HepG2 (cell line): ENCODE results near the gene FAT1. TPM values are rescaled to one million over a fixed set of nuclear protein-coding genes. Genes with fewer than 3 reads are reported as not detected.

ENCODE experiments used
- ATAC-seq: fragments of 200-7000 bp; cut with Tn5 transposase; 3 replicates; pipeline ENCODE4 v1.9.1; 2020; ENCODE audit warnings: mild to moderate bottlenecking, moderate library complexity
- BruUV-seq: library from RNA; stranded (reverse); fragments of 400-500 nt; replicated peaks from 2 replicates; lab custom pipeline; 2021; lab: Mats Ljungman, UMichigan
- CTCF ChIA-PET: fragments of 300-600 bp; formaldehyde crosslinking; extraction: SDS; loops from one replicate; lab custom pipeline; 2021; ENCODE audit warnings: low total read pairs, inconsistent platforms, low intra/inter-chr PET ratio; lab: Yijun Ruan, JAX
- POLR2A ChIA-PET: fragments of 350-600 bp; sonication (Branson Sonifier 250); formaldehyde crosslinking; loops from one replicate; lab custom pipeline; 2020; ENCODE audit warnings: antibody characterized with exemption, inconsistent platforms; lab: Yijun Ruan, JAX
- DNase-seq: peaks from one replicate; pipeline ENCODE4 v3.0.0-alpha.2; 2015; ENCODE audit warnings: low spot score
- FAIRE-seq: peaks from 3 replicates; lab custom pipeline; 2011; peaks lifted over from hg19 to GRCh38; lab: Jason Lieb, UNC
- H2AFZ ChIP-seq: one replicate; pipeline ENCODE4 v1.6.1; 2011; ENCODE audit warnings: low read length, inconsistent platforms
- H3K27ac ChIP-seq: fragments of 300-600 bp; 3 replicates; pipeline ENCODE4 v1.8.0; 2011; ENCODE audit warnings: mixed run types, mild to moderate bottlenecking, mixed read lengths, low read length, inconsistent platforms; ENCODE audit not compliant: insufficient read depth; ENCODE audit errors: extremely low read length
- H3K27me3 ChIP-seq, 2 experiments: fragments of 200-600 bp in 1 of 2; 2 replicates in 1 of 2; 3 replicates in 1 of 2; pipeline versions ENCODE4 v1.6.0 to v1.8.0; 2011; ENCODE audit warnings: low read length in 2 of 2, mild to moderate bottlenecking in 2 of 2, moderate library complexity in 2 of 2, inconsistent platforms in 1 of 2; ENCODE audit not compliant: insufficient read depth in 2 of 2, control insufficient read depth in 1 of 2
- H3K36me3 ChIP-seq, 2 experiments: fragments of 200-600 bp in 1 of 2; replicated peaks in 1 of 2; 2 replicates in 1 of 2; 3 replicates in 1 of 2; pipeline versions ENCODE4 v1.5.1 to v1.8.0; 2011; ENCODE audit warnings: low read length in 2 of 2, inconsistent platforms in 1 of 2; ENCODE audit not compliant: insufficient read depth in 2 of 2, control insufficient read depth in 1 of 2
- H3K4me1 ChIP-seq: 2 replicates; pipeline ENCODE4 v1.5.1; 2012; ENCODE audit warnings: low read length, inconsistent platforms; ENCODE audit not compliant: insufficient read depth
- H3K4me2 ChIP-seq: 2 replicates; pipeline ENCODE4 v1.6.0; 2011; ENCODE audit warnings: low read depth, low read length, inconsistent platforms
- H3K4me3 ChIP-seq, 3 experiments: fragments of 200-600 bp in 1 of 3; sonication (generic), shearing (Covaris generic) in 1 of 3; replicated peaks in 1 of 3; 2 replicates each; pipeline ENCODE4 v1.5.1; 2011 to 2016; ENCODE audit warnings: low read length in 3 of 3, inconsistent platforms in 2 of 3, low read depth in 2 of 3, mild to moderate bottlenecking in 2 of 3, control low read depth in 1 of 3, mixed read lengths in 1 of 3; ENCODE audit not compliant: insufficient read depth in 1 of 3
- H3K79me2 ChIP-seq: one replicate; pipeline ENCODE4 v1.6.1; 2011; ENCODE audit warnings: low read length, inconsistent platforms; ENCODE audit not compliant: insufficient read depth
- H3K9ac ChIP-seq: 2 replicates; pipeline ENCODE4 v1.6.0; 2011; ENCODE audit warnings: mild to moderate bottlenecking, low read depth, low read length, inconsistent platforms; ENCODE audit not compliant: insufficient read depth
- H3K9me3 ChIP-seq: 2 replicates; pipeline ENCODE4 v1.5.1; 2012; ENCODE audit warnings: mild to moderate bottlenecking, low read length
- H4K20me1 ChIP-seq: 2 replicates; pipeline ENCODE4 v1.6.0; 2011; ENCODE audit warnings: inconsistent platforms, mild to moderate bottlenecking, low read length, moderate library complexity; ENCODE audit not compliant: insufficient read depth
- BORCS8-MEF2B ChIP-seq: sonication (generic); formaldehyde crosslinking; IDR thresholded peaks from 2 replicates; pipeline ENCODE4 v1.8.0; 2022; ENCODE audit warnings: mild to moderate bottlenecking, missing genetic modification reagents
- FOXJ3 ChIP-seq: sonication (generic); formaldehyde crosslinking; IDR thresholded peaks from 2 replicates; pipeline ENCODE4 v1.4.0; 2020; ENCODE audit warnings: missing genetic modification reagents, mild to moderate bottlenecking, borderline replicate concordance
- HOXA9 ChIP-seq: sonication (generic); formaldehyde crosslinking; IDR thresholded peaks from 2 replicates; pipeline ENCODE4 v1.8.1; 2022; ENCODE audit warnings: missing genetic modification reagents, mild to moderate bottlenecking, moderate library complexity, borderline replicate concordance
- IKZF1 ChIP-seq: fragments of 450-650 bp; IDR thresholded peaks from 2 replicates; pipeline ENCODE4 v1.7.1; 2016
- JARID2 ChIP-seq: sonication (generic); formaldehyde crosslinking; IDR thresholded peaks from 2 replicates; pipeline ENCODE4 v1.8.1; 2023; ENCODE audit warnings: missing genetic modification reagents, inconsistent platforms; ENCODE audit not compliant: insufficient replicate concordance
- MAFK ChIP-seq, 2 experiments: IDR thresholded peaks in 1 of 2; conservative IDR thresholded peaks in 1 of 2; 2 replicates each; pipeline ENCODE4 v1.6.1; 2011; ENCODE audit warnings: improper control_type of control experiment in 2 of 2, low read length in 2 of 2
- NBN ChIP-seq: fragments of 450-650 bp; conservative IDR thresholded peaks from 2 replicates; pipeline ENCODE4 v1.6.1; 2017
- NR2F6 ChIP-seq, 2 experiments: IDR thresholded peaks; 2 replicates each; pipeline ENCODE4 v1.6.1; 2016; ENCODE audit warnings: antibody characterized with exemption in 1 of 2, mild to moderate bottlenecking in 1 of 2
- RCOR2 ChIP-seq: IDR thresholded peaks from 2 replicates; pipeline ENCODE4 v1.6.1; 2016; ENCODE audit warnings: missing biosample characterization, missing genetic modification reagents
- REL ChIP-seq: sonication (generic); formaldehyde crosslinking; conservative IDR thresholded peaks from 2 replicates; pipeline ENCODE4 v1.8.0; 2022; ENCODE audit warnings: mild to moderate bottlenecking, missing genetic modification reagents, moderate library complexity
- SMC3 ChIP-seq: IDR thresholded peaks from 2 replicates; pipeline ENCODE4 v1.6.1; 2011; ENCODE audit warnings: low read length, improper control_type of control experiment
- SP1 ChIP-seq, 2 experiments: fragments of 450-650 bp in 1 of 2; sonication (generic) in 1 of 2; formaldehyde crosslinking in 1 of 2; IDR thresholded peaks; 2 replicates each; pipeline versions ENCODE4 v1.4.0 to v1.6.1; 2016 to 2020; ENCODE audit warnings: missing genetic modification reagents in 1 of 2
- ZFY ChIP-seq: sonication (generic); formaldehyde crosslinking; IDR thresholded peaks from 2 replicates; pipeline ENCODE4 v1.4.0; 2020; ENCODE audit warnings: missing genetic modification reagents
- ZFYVE20 ChIP-seq: sonication (generic); formaldehyde crosslinking; IDR thresholded peaks from 2 replicates; pipeline ENCODE4 v1.8.0; 2023; ENCODE audit warnings: low read depth, mild to moderate bottlenecking, moderate library complexity, missing genetic modification reagents, borderline replicate concordance
- ZMYM3 ChIP-seq: sonication (generic); formaldehyde crosslinking; IDR thresholded peaks from 2 replicates; pipeline ENCODE4 v1.5.1; 2020; ENCODE audit warnings: mild to moderate bottlenecking, missing genetic modification reagents
- ZNF121 ChIP-seq: sonication (generic); formaldehyde crosslinking; IDR thresholded peaks from 2 replicates; pipeline ENCODE4 v1.5.0; 2020; ENCODE audit warnings: mild to moderate bottlenecking, missing genetic modification reagents
- ZNF501 ChIP-seq: sonication (generic); formaldehyde crosslinking; IDR thresholded peaks from 2 replicates; pipeline ENCODE4 v1.5.1; 2020; ENCODE audit warnings: mild to moderate bottlenecking, moderate library complexity, missing genetic modification reagents
- ZNF749 ChIP-seq: sonication (generic); formaldehyde crosslinking; IDR thresholded peaks from 2 replicates; pipeline ENCODE4 v1.8.0; 2022; ENCODE audit warnings: mild to moderate bottlenecking, missing genetic modification reagents, moderate library complexity, borderline replicate concordance
- ZSCAN9 ChIP-seq: IDR thresholded peaks from 2 replicates; pipeline ENCODE4 v1.6.1; 2016; ENCODE audit warnings: borderline replicate concordance
- WGBS: methylation state at CpG from one replicate; pipeline ENCODE4 v1.1.6; 2017; ENCODE audit warnings: low lambda C conversion rate; 5-methylcytosine and 5-hydroxymethylcytosine counted together
- in situ Hi-C: cut with HindIII; loops from 2 replicates; pipeline ENCODE4 v1.10.0; 2017; ENCODE audit warnings: low pct_unique_long_range_greater_than_20kb; ENCODE audit not compliant: extremely low pct_ligation_motif_present
- intact Hi-C: fragments of 100-400 bp; cut with micrococcal nuclease; formaldehyde crosslinking; loops from one replicate; pipeline ENCODE4 v1.10.0; 2022; ENCODE audit not compliant: unreplicated experiment
- polyA plus RNA-seq, 8 experiments: library from polyadenylated mRNA; depleted of rRNA in 3 of 8; stranded (reverse) in 7 of 8; unstranded in 1 of 8; fragments of >200 nt; fragmentation: Illumina TruSeq in 4 of 8; extraction: Trizol in 4 of 8; gene quantifications; 2 replicates each; pipeline versions ENCODE4 v1.2.1 to v1.2.3, GENCODE V29; 2011 to 2016; ENCODE audit warnings: low read depth in 4 of 8, missing spikeins in 1 of 8, mixed read lengths in 1 of 8; ENCODE audit not compliant: insufficient read depth in 1 of 8
- total RNA-seq, 5 experiments: library from RNA; depleted of rRNA; stranded (reverse); fragments of >200 nt; fragmentation: Illumina TruSeq; extraction: Trizol; gene quantifications; 2 replicates each; pipeline ENCODE4 v1.2.3, GENCODE V29; 2016; ENCODE audit warnings: low read depth in 1 of 5
- TF ChIP-seq, protein P1 (sequence below): IDR thresholded peaks from 2 replicates; pipeline ENCODE4 v1.6.1; 2016; ENCODE audit warnings: low read depth, borderline replicate concordance
- TF ChIP-seq, protein P2 (sequence below): sonication (generic); formaldehyde crosslinking; IDR thresholded peaks from 2 replicates; pipeline ENCODE4 v1.5.0; 2020; ENCODE audit warnings: mild to moderate bottlenecking, missing genetic modification reagents
- TF ChIP-seq, protein P3 (sequence below): sonication (generic); formaldehyde crosslinking; IDR thresholded peaks from 2 replicates; pipeline ENCODE4 v1.9.0; 2021; ENCODE audit warnings: missing genetic modification reagents, borderline replicate concordance

The FAT1 gene
- total and polyA plus RNA-seq, 2 of the 13 experiments (the other 11 are each of a cell fraction or from before 2014, with no cell fraction given) = 185 to 216 TPM

DNA sequence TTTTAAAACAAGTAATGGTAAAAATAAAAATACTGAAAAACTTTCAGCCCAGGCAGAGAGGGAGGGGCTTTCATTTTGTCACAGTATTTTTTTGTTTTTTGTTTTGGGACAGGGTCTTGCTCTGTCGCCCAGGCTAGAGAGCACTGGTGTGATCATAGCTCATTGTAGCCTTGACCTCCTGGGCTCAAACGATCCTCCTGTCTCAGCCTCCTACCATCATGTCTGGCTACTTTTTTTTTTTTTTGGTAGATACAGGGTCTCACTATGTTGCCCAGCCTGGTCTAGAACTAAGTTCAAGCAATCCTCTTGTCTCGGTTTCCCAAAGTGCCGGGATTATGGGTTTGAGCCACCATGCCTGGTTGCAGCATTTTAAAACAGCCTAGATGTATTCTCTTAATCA, 40.8 kb upstream of the FAT1 start:
- BruUV-seq = no TSS peak
- no peak overlapping the region for H2AFZ ChIP-seq
- CTCF ChIA-PET = no interaction called here
- WGBS = 84% methylated on average over 4 of the region's 4 CpGs
- in situ Hi-C loops = no loop called here
- H3K9me3 ChIP-seq = no peaks in the 10 kb centered on the region
- no peak overlapping the region for H3K4me3 ChIP-seq
- peaks cover 69% of the 10 kb centered on the region for H3K4me1 ChIP-seq
- DNase-seq (no peak), FAIRE-seq (no peak), ATAC-seq (no peak)
- H3K9ac ChIP-seq = no peak overlapping the region
- no peak overlapping the region for H3K4me2 ChIP-seq
- no peaks in the 10 kb centered on the region for H3K36me3 ChIP-seq
- POLR2A ChIA-PET = interaction anchor here (2.1 to 2.5 kb wide), 2 partner anchors 9 to 37 kb away, joined by 9 to 21 read pairs; no protein-coding TSS in a partner anchor
- H3K27me3 ChIP-seq = no peaks in the 10 kb centered on the region
- intact Hi-C loops = loop anchor here (2.0 kb wide), 1 partner anchor 38 kb away; no protein-coding TSS in a partner anchor
- H3K27ac ChIP-seq = no peak overlapping the region
- H3K79me2 ChIP-seq = no peaks in the 10 kb centered on the region
- no peaks in the 10 kb centered on the region for H4K20me1 ChIP-seq
- no peak for TF ChIP-seq NR2F6 (IDR thresholded peaks at IDR 0.05)
- no peak for TF ChIP-seq NR2F6 (CRISPR knock-in tag; IDR thresholded peaks at IDR 0.05)
- TF ChIP-seq IKZF1 = no peak
- TF ChIP-seq, protein P1, sequence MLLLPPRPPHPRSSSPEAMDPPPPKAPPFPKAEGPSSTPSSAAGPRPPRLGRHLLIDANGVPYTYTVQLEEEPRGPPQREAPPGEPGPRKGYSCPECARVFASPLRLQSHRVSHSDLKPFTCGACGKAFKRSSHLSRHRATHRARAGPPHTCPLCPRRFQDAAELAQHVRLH = no peak
- TF ChIP-seq SMC3 = no peak
- TF ChIP-seq BORCS8-MEF2B (CRISPR knock-in tag) = no peak
- TF ChIP-seq HOXA9 = no peak
- no peak for TF ChIP-seq FOXJ3 (CRISPR knock-in tag)
- peak; percentile 83 for TF ChIP-seq ZNF121 (CRISPR knock-in tag)
- no peak for TF ChIP-seq ZNF749
- TF ChIP-seq ZNF501 (CRISPR knock-in tag) = no peak
- TF ChIP-seq NBN = no peak
- peak; percentile 34; the same call in 1 of the 2 replicates for TF ChIP-seq RCOR2 (CRISPR knock-in tag)
- no peak for TF ChIP-seq ZSCAN9 (CRISPR knock-in tag)
- no peak for TF ChIP-seq SP1 (IDR thresholded peaks at IDR 0.05)
- TF ChIP-seq SP1 (CRISPR knock-in tag; IDR thresholded peaks at IDR 0.05) = no peak
- no peak for TF ChIP-seq REL (CRISPR knock-in tag)
- no peak for TF ChIP-seq MAFK (conservative IDR thresholded peaks at IDR 0.05 in 1 of 2, IDR thresholded peaks at IDR 0.05 in 1 of 2; ENCODE audit: low read length in 2 of 2)
- TF ChIP-seq ZFY = no peak
- TF ChIP-seq, protein P2, sequence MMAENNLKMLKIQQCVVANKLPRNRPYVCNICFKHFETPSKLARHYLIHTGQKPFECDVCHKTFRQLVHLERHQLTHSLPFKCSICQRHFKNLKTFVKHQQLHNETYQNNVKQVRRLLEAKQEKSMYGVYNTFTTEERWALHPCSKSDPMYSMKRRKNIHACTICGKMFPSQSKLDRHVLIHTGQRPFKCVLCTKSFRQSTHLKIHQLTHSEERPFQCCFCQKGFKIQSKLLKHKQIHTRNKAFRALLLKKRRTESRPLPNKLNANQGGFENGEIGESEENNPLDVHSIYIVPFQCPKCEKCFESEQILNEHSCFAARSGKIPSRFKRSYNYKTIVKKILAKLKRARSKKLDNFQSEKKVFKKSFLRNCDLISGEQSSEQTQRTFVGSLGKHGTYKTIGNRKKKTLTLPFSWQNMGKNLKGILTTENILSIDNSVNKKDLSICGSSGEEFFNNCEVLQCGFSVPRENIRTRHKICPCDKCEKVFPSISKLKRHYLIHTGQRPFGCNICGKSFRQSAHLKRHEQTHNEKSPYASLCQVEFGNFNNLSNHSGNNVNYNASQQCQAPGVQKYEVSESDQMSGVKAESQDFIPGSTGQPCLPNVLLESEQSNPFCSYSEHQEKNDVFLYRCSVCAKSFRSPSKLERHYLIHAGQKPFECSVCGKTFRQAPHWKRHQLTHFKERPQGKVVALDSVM = peak; percentile 92
- TF ChIP-seq, protein P3, sequence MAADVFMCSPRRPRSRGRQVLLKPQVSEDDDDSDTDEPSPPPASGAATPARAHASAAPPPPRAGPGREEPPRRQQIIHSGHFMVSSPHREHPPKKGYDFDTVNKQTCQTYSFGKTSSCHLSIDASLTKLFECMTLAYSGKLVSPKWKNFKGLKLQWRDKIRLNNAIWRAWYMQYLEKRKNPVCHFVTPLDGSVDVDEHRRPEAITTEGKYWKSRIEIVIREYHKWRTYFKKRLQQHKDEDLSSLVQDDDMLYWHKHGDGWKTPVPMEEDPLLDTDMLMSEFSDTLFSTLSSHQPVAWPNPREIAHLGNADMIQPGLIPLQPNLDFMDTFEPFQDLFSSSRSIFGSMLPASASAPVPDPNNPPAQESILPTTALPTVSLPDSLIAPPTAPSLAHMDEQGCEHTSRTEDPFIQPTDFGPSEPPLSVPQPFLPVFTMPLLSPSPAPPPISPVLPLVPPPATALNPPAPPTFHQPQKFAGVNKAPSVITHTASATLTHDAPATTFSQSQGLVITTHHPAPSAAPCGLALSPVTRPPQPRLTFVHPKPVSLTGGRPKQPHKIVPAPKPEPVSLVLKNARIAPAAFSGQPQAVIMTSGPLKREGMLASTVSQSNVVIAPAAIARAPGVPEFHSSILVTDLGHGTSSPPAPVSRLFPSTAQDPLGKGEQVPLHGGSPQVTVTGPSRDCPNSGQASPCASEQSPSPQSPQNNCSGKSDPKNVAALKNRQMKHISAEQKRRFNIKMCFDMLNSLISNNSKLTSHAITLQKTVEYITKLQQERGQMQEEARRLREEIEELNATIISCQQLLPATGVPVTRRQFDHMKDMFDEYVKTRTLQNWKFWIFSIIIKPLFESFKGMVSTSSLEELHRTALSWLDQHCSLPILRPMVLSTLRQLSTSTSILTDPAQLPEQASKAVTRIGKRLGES (CRISPR knock-in tag) = no peak
- peak; percentile 53 for TF ChIP-seq ZMYM3 (CRISPR knock-in tag)
- TF ChIP-seq JARID2 (CRISPR knock-in tag) = no peak
- TF ChIP-seq ZFYVE20 = no peak
